Caki2 (cell line): ENCODE results near the gene PPP1R12B. TPM values are rescaled to one million over a fixed set of nuclear protein-coding genes. Genes with fewer than 3 reads are reported as not detected.
"Not testable (repeated sequence)": the region's sequence is repeated elsewhere in the genome, so short reads cannot be mapped to it uniquely, and the experiment has no call there.

ENCODE experiments used
- DNase-seq: peaks from one replicate; pipeline ENCODE4 v3.0.0-alpha.2; 2015; ENCODE audit warnings: low read depth
- in situ Hi-C: cut with HindIII; loops from 2 replicates; pipeline ENCODE4 v1.10.0; 2016; ENCODE audit warnings: low sequenced_read_pairs, low pct_unique_long_range_greater_than_20kb, mixed read lengths
- total RNA-seq: library from RNA; depleted of rRNA; stranded (reverse); fragments of >200 nt; shearing (Covaris generic); gene quantifications from 2 replicates; pipeline ENCODE4 v1.2.3, GENCODE V29; 2014; ENCODE audit warnings: low replicate concordance

Gene PPP1R12B
- total RNA-seq, 1 experiment from 2014 or later: 14.8 TPM

DNA sequence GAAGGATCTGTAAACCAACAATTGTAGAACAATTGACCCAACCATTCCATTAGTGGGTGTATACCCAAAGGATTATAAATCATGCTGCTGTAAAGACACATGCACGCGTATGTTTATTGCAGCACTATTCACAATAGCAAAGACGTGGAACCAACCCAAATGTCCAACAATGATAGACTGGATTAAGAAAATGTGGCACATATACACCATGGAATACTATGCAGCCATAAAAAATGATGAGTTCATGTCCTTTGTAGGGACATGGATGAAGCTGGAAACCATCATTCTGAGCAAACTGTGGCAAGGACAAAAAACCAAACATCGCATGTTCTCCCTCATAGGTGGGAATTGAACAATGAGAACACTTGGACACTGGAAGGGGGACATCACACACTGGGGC is 33.4 kb downstream of the PPP1R12B start:
- DNase-seq, in situ Hi-C loops: not testable (repeated sequence)

DNA sequence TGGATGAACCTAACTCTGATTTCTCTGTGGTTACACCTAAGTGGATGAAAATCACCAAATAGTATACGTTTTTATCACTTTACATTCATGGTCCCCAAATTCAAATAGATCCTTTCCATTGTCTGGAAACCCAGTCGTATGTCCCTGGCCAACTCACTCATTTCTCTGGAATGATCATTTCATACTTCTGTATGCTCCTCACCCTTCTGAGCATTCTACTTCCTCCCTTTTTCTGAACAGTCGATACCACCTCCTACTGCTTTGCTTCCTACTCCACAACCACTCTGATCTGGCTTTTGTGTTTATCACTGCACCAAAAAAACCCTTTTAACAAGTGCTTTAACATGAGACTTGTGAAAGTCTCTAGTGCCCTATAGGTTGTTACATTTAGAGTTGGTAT is 47.3 kb downstream of the PPP1R12B start:
- DNase-seq, in situ Hi-C loops: not testable (repeated sequence)

DNA sequence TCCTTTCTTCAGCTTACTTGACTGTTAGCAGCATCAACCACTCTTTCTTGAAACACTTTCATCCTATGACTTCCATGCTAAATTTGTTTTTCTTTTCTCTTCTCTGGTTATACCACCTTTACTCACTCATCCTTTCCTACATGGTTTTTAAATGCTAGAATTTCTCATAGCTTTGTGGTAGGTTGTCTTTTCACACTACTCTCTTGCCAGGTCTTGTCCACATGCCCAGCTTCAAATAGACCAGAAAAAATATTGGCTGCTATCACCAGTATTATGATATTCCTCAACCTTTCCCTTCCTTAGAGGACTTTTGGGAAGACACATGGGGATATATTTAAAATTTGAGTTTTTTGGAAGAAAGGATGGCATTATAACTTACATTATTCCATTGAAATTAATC is 48.8 kb downstream of the PPP1R12B start:
- in situ Hi-C loops: no loop called here
- no peak for DNase-seq

DNA sequence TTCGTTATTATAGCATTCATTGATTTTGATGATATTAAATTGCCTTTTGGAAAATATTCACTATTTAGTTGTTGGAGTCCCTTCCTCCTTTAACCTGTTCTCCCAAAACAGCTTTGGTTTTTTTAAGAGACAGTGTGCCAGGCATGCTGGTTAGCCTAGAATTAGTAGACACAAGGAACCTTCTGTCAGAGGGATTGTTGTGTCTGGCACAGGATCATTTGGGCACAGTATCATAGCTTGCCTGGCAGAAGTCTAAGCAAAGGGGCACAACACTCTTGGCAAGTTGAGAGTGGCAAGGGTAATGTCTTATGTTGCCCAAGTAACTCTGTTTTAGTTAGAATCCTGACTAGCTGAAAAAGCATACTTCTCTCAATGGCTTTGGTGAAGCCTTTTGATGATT is 49.9 kb downstream of the PPP1R12B start:
- in situ Hi-C loops: not testable (repeated sequence)

DNA sequence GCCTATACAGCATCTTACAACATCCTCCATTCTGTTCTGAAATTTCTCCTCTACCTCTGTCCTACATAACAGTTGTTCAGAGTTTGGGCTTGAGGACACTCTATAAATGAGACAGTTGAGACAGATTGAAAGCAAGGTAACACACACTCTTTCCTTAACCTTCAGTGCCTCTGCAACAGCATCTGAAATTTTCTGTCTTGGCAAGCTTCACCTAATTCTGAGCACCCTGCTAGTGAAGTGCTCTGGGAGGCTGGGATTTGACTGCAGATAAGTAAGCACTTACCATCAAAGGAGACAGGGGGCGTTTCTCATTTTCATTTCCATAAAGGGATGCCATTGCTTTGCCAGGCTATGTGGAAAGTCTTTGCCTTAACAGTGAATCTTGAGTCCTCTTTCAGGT is 53.3 kb downstream of the PPP1R12B start:
- in situ Hi-C loops, DNase-seq: not testable (repeated sequence)

More for the DNA sequence above, 49.9 kb downstream of the PPP1R12B start:
- not testable (repeated sequence) for DNase-seq

DNA sequence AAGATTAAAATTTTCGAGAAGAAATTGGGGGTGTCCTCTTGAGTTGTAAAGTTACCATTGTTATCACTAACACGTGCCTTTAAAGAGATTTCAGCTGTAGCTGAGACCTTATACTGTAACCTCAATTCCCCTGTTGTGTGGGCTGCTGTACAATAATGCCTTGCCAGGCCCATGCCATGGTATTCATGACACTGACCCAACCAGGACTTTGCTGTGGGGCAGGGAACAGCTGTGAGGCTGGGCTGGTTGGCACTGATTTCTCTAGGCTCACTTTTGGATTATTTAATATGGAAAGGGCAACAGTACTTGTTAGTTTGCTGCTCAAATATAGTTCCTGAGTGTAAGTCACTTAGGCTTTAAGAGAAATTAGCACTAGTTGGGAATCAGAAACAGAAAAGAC is 54.9 kb downstream of the PPP1R12B start:
- in situ Hi-C loops, DNase-seq: not testable (repeated sequence)

DNA sequence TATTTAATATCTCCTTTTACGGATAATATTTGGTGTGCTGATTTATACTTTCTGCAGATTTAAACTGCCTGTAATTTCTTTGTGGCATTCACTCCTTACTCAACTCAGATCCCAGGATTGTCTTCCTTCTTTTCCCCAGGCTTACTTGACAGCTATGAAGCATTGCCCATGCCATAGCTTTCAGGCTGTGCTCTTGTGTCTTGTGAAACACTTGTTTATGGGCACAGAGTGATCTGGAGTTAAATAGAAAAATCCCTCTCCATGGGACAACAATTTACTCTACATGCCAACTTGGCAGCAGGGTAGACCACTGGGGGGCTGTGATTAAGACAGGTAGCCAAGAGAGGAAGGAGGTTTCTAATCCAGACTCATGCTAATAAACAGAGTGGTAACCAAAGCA is 57.4 kb downstream of the PPP1R12B start:
- DNase-seq: no peak
- in situ Hi-C loops: no loop called here

DNA sequence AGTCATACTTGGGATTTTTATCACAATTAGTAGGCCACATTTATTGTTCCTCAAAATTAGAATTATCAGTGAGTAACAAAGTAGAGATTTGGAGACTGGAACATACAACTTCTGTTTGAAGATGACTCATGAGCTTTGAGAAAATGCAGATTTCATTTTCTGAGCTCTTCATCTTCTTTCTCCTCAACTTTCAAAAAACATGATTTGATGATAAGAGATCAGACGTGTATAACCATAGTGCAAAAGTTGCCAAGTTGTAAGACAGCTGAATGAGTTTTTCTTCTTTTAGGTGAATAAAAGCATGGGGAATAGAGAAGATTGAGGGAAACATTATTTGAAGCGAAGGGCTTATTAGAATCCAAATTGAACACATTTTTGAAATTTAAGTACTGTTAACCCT is 58.4 kb downstream of the PPP1R12B start:
- in situ Hi-C loops, DNase-seq: not testable (repeated sequence)

DNA sequence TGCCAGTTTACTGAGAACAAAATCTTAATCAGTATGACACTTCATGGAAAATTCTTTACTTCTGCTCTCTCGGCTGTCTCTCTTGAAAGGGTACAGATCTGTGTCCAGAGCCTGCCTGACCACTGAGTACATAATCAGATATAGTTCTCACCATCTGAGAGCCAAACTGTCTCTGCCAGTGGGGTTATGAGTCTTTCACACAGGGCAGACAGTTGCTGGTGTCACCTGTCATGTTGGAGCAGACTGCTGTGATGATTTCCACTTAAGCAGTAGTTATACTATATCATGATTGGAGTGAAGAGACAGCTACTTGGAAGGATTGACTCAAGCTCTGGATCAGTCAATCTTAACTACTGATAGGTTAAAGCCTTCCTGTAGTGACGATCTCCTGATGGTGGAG is 58.9 kb downstream of the PPP1R12B start:
- in situ Hi-C loops, DNase-seq: not testable (repeated sequence)

DNA sequence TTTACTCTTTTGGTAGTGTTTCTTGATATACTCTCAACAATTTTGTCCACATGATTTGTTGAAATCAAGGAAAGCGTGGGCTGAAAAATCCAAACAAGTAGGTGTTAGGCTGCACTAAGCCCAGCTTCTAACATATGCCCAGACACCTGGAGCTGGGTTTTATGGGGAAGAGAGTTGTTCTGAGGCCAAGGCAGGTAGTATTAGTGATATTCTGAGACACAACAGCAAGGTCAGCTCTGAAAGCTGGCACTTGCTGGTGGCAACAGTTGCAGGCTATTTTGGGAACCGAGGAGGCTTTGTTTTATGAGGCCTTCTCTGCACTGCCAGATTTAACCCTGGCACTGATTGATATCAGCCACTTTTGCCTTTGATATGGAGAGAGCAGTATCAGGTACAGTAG is 61.8 kb downstream of the PPP1R12B start:
- DNase-seq, in situ Hi-C loops: not testable (repeated sequence)

DNA sequence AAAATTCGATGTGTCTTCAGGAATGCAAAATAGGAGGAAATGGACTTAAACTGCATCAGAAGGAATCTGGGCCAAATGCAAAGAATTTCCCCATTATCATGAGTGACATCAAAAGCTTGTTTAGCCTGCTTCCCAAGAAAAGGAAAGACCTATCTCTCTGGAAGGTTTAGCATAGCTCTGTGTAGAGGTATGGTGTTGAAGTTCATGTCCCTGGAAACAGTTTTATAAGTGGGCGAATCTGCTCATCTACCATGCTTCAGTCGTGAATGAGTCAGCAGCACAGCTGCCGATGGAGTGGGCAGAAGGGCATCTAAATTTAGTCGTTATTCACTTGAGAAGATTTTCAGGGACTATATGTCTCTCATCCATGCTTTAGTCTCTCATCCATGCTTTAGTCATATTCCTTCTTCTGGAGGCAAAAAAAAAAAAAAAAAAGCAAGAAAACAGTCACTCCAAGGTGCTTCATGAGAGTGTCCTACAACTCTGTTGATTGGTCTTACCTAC is 62.4 kb downstream of the PPP1R12B start:
- in situ Hi-C loops: not testable (repeated sequence)
- peak; percentile 12 for DNase-seq

DNA sequence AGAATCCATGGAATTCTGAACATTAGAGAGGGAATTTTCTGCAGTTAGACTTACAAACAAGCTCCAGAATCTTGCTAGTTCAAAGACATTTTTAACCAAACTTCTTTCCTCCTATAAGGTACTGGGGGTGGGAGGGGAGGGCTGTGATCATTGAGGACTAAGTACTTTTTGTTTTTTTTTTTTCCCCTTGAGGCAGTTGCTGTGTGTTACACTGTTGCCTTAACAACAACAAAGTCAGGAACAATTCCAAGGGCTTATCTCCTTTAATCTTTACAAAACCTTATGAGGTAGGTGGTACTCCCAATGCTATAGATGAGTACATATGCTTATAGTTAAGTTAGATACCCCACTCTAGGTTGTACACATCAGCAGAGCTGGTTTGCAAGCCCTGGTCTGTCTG is 62.9 kb downstream of the PPP1R12B start:
- in situ Hi-C loops: no loop called here
- no peak for DNase-seq

DNA sequence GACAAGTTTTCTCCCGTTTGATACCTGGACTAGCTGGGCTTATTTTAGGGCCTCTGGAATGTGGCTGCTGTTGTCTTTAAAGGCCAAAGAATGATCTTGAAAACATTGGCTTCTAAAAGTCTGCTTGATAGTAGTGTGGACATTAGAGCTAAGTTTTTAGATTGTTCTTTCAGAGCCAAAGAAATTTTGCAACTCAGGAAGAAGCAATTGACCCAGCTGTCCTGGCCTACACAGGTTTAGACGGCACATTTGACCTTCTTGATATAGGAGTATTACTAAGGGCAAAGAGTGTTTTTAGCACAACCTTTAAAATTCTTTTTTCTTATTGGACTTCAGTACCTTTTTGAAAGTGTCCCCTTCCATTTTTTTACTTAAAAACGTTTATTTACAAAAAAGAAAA is 63.9 kb downstream of the PPP1R12B start:
- DNase-seq, in situ Hi-C loops: not testable (repeated sequence)

DNA sequence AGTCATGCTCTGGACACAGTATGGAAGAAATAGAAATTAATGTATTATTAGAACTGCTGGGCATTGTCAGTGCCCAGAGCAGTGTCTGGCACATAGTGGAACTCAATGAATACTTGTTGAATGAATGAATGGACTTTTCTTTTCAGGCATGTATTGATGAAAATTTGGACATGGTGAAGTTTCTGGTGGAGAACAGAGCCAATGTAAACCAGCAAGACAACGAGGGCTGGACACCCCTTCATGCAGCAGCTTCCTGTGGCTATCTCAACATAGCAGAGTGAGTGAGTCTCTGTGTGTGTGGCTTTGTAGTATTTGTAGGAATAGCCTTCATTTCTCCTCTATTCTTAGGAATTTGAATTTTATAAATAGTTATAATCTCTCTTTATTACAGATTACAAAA is 68.1 kb downstream of the PPP1R12B start:
- in situ Hi-C loops: no loop called here

DNA sequence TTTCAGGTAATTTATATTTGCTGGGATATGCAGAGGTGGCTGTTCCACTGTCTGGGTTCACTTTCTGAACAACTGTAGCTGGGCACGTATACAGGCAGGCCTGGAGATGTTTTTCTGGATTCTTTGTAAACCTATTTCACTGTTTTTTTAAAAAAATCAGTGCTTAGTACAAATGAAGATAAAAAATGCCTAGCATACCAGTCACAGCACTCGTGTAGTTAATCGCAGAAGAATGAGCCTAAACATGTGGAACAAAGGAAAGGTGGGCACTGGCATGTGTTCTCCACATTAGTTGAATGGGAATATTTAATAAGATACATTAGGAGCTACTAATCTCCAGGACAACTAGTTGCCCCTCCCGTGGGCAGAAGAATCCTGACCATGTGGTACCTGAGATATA is 68.6 kb downstream of the PPP1R12B start:
- in situ Hi-C loops, DNase-seq: not testable (repeated sequence)

More for the DNA sequence above, 68.1 kb downstream of the PPP1R12B start:
- no peak for DNase-seq

DNA sequence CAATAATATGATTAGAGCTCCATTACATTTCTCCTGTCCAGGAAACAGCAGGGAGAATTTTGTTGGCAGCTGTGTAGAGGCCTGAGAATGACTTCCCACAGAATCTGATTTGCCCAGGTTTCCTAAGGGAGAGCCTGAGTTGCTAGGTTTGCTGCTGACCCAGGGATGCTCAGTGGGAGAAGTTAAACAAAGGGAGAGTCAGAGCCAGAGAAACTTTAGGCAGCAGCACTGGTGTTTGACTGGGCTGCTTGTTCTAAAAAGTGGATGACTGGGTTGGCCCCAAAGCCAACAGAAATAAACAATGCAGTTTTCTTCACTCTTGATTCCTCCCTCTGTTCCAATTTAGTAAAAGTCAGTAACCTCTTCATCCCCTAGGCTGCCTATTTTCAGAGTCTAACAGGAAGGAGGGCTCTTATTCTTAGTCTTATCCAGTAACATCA is 69.3 kb downstream of the PPP1R12B start:
- in situ Hi-C loops, DNase-seq: not testable (repeated sequence)

DNA sequence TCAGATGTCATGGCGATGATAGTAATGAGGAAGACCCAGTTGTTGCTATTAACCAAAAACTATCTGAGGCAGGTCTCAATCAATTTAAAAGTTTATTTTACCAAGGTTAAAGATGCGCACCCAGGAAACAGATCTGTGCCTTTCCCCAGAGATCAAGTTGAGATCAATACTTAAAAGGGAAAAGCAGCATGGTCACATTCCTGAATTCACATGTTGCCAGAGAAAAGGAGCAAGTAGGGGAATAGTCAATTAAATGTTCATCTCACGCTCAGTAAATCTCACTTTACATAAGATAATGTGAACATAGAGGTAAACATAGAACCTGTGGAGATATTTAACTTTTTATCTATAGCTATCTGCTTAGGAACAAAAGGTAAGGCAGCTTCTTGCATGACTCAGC is 71.2 kb downstream of the PPP1R12B start:
- in situ Hi-C loops, DNase-seq: not testable (repeated sequence)

DNA sequence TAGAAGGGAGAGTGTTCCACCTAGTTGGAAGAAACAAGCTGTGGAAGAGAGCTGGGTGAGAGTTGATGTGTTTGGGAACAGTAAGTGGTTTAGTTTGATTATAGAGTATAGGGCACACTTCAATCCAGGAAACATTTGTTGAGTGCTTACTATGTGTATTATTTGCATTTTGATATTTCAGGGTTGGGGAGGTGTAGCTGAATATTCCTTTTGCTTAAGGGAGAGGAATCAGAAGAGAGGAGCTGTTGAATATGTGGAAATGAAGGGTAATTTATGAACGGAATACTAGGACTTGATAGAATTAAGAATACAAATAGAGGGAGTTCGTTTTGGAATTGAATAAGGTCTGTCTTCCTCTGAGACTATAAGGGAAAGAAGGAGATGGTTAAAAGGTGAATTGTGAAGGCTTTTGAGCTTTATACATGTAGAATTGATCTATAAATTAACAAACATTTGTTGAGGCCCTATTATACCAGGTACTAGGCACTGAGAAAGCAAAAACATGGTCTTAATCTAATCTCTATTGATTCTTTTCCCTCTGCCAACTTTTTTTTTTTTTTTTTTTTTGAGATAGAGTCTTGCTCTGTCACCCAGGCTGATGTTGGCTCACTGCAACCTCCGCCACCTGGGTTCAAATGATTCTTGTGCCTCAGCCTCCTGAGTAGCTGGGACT is 72.1 kb downstream of the PPP1R12B start:
- in situ Hi-C loops, DNase-seq: not testable (repeated sequence)

DNA sequence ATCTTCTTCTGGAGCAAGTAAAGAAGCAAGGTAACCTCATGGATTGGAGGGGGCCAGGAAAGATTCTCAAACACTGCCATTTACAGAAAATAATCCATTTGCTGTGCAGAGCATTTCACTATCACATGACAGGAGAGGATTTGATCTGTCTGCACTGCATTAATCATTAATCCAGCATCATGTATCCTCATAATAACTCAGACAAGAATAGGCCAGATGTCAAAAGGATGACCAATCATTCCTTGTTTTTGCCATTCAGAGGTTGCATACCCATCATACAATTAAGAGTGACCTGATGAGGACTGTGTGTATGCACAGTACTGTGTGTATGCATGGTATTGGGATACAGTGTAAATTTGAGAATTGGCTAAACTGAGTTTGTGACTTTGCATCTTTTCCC is 74.2 kb downstream of the PPP1R12B start:
- in situ Hi-C loops: not testable (repeated sequence)

DNA sequence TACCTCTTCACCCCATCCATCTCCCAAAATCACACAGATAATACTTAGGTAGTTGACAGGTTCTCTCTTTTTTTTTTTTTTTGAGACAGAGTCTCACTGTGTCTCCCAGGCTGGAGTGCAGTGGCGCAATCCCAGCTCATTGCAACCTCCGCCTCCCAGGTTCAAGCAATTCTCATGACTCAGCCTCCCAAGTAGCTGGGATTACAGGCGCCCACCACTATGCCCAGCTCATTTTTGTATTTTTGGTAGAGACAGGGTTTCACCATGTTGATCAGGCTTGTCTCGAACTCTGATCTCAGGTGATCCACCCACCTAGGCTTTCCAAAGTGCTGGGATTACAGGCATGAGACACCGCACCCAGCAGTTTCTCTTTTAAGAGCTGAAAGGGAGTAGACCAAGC is 75.8 kb downstream of the PPP1R12B start:
- DNase-seq, in situ Hi-C loops: not testable (repeated sequence)

More for the DNA sequence above, 74.2 kb downstream of the PPP1R12B start:
- DNase-seq: not testable (repeated sequence)
